ENCODE results near the gene DNMT1.

GRCh38 chr19:10228393-10228792, 33.6 kb upstream of the DNMT1 start:
- TF ChIP-seq CTCF (IDR thresholded peaks at IDR 0.05) (no peak), POLR2A (IDR thresholded peaks at IDR 0.05) (no peak)

Data from breast epithelium (tissue), 3 donors.